Measurements from ENCODE around the gene SAMD8.

- TF ChIP-seq CTCF (IDR thresholded peaks at IDR 0.05) (no peak), POLR2A (IDR thresholded peaks at IDR 0.05) (no peak)
Measured at GRCh38 chr10:75089634-75090033, 21.8 kb upstream of the SAMD8 start.
